Measurements from ENCODE around the gene P2RY2.

GRCh38 chr11:73234471-73235181 lies 16.5 kb downstream of the P2RY2 start:
- TF ChIP-seq GATA2 (IDR thresholded peaks at IDR 0.05; ENCODE audit: low read depth, low read length) (no peak), GATA3 (IDR thresholded peaks at IDR 0.05; ENCODE audit: low read depth, low read length) (no peak)
